ENCODE measurements around the gene SYT6.

The SYT6 gene, protein sequence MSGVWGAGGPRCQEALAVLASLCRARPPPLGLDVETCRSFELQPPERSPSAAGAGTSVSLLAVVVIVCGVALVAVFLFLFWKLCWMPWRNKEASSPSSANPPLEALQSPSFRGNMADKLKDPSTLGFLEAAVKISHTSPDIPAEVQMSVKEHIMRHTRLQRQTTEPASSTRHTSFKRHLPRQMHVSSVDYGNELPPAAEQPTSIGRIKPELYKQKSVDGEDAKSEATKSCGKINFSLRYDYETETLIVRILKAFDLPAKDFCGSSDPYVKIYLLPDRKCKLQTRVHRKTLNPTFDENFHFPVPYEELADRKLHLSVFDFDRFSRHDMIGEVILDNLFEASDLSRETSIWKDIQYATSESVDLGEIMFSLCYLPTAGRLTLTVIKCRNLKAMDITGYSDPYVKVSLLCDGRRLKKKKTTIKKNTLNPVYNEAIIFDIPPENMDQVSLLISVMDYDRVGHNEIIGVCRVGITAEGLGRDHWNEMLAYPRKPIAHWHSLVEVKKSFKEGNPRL

DNA sequence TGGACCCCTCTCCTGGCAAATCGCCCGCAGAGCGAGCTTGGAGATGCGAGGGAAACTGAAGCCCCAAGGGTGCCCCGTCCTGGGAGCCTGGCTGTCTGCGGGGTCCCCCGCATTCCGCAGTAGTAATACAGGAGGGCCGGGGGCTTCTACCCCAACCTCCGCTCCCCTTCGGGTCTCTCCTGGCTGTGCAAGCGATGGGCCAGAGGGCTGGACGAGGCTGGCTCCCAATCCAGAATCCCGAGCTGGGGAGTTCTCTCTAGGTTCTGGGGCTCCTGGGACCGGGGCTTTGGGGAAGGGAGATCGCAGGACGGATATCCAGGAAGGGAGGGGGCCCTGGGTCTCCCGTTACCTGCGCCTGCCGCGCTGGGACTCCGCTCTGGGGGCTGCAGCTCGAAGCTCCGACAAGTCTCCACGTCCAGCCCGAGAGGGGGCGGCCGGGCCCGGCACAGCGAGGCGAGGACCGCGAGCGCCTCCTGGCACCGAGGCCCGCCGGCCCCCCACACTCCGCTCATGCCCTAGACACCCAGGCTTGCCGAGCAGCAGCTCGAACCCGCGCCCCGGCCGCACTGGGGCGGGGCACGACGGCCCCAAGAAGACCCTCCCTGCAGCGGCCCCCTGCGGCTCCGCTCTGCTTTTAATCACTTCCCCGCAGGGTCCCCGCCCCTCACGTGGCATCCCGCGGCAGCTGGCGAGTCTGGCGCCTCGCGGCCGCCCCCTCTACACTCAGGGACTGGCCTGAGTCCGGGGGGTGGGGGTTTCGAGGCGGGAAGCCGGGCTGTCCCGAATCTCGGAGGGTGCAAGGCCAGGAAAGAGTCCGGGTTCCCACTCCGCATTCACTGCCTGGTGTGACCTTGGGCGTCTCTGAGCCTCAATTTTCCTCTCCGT lies at the start of gene SYT6:
Gene SYT6, minus strand, starts transcription at position 609 of the 885 bp plus-strand sequence. Its CDS starts 97 bp downstream, at position 512.
- no peak for DNase-seq

DNA sequence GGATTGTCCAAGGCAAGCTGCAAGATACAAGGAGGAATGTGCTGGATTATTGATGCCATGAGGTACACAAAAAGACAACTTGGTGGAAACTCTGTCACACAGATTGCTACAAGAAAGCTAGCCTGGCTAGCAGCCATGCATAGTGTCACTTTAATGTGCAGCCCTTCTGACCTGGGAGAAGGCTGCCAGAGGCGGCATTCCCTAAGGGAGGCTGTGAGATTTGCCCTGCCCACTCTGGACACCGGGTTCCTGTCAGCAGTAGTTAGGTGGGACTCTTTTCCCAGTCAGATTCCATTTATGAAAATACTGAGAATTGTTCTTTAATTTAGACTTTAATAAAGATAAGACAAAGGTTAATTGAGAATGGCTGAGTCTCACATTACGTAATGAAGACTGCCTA lies 47.8 kb upstream of the SYT6 start:
- DNase-seq = no peak

DNA sequence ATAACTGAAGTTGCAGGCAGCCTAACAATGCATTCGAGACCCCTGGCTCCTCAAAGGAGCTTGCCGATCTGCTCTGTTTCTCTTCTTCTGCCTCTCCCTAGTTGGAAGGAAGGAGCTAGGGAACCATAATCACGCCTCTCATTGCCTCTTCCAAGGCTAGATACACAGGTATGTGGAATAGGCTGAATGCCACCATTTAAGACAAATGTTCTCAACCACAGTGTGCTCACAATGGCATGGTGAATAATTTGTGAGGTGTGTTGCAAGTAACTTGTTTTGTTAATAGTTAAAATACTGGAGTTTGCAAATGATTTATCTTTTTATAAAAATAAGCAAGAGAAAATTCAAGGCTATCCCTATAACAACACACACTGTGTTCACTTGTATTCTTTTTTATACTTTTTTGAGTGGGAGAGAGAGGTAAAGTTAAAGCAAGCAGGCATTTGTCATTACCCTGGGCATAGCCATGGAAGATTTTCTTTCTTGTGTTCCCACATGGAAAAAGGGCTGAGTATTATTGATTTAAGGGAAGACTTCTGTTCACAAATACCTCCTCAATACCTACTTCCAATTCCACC lies 45.4 kb upstream of the SYT6 start:
- no peak for DNase-seq

DNA sequence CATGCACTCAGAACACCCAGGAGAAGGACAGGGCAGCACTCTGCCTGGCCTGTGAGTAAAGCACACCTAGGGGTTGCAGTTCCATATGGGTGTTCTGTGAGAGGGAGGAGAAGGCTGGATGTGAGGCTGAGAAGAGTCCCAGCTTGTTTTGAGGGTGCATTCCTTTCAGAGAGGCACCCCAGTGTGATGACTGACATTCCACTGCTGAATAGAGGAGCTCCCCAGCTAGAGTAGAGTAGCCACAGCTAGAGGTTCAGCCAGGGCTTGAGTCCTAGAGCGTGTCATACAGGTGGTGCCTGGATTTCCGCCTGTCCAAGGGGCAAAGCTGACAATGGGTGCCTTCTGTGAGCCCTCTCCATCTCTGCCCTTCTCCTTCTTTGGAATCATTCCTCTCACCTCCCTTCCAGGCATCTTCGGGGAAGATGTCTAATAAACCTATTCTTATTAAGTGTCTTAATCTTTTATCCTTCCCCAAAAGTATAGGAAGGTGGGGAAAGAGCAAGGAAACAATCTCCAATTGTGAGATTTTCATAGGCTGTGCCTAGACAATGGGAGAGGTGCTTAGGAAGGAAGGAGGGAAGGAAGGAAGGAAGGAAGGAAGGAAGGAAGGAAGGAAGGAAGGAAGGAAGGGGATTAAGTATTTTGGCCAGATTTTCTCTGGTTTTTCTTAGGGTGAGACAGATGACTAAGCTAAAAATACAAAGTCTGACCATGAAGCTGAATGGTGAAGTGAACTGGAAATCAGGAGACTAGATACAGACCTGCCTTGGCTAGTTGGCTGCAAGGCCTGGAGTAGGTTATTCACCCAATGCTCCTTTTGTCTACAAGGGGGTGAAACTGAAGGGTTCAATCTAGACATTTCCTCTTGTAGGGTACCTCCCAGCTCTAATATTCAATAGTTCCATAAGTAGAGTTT lies 43.6 kb upstream of the SYT6 start:
- DNase-seq = no peak

DNA sequence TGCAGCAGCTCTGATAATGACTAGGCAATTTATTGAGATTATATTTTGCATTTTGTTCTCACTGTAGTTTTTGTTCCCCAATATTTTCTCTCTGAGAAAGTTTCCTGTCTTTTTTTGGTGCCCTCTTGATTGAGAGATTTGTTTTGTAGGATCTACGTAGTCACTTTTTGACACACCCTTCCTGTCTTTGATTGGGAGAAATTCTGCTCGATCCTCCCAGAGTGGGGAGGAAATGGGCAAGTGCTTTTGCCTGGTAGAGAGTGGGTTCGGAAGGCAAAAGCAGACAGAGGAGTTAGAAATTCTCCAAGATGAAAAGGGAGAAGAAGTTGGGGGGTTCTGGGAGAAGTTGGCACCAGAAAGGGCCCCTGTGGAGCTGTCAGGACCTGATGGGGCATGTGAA lies 42.1 kb upstream of the SYT6 start:
- no peak for DNase-seq

DNA sequence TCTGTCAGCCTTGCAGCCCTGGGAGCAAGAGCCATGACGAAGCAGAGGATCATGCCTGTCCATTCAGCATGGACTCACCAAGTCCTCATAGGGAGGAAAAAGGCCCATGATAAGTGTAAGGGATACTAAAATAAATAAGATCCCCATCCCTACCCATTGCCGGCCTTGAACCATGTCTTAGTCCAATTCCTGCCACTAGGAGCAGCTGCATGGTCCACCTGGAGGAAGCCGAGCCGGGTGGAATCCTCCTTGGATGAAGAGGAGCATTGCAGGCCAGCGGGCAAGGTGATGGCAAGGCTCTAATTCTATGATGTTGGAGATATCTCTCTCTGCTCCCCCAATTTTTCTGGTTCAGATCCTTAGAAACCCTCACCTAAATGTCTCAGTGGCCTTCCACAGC lies 38.7 kb upstream of the SYT6 start:
- DNase-seq = no peak

DNA sequence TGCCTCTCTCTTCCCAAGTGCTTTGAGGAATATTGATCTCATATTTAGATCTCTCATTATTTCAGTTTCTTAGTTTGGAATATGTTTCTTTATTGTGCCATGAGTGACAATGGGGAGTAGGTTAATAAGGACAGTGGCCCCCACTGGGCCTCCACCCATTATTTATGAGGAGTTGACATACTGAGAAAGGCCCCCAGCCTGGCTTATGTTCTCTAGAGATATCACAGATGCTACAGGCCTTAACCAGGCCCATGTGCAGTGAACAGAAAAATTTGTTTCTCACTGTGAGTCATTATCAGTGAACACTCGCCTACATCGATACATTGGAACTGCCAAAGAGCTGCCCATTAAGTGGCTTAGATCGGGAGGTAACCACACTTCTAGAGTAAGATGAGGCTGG lies 35.7 kb upstream of the SYT6 start:
- no peak for DNase-seq

DNA sequence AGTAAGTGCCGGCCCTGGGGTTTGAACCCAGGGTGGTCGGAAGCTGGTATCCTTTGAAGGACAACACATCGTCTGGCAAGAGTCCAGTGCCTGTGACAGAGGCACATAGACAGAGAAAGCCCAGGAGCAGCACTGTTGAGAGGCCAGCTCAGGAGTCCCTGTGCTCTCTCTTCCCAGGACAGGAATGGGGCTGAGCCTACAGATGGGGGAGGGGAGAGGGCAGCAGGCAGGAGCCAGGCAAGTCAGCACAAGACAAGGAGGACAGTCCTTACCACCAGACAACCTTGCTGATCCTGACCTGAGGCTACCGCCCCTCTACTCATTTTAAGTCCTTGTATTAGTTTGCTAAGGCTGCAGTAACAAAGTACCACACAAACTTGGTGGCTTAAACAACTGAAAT lies 27.7 kb upstream of the SYT6 start:
- no peak for DNase-seq

DNA sequence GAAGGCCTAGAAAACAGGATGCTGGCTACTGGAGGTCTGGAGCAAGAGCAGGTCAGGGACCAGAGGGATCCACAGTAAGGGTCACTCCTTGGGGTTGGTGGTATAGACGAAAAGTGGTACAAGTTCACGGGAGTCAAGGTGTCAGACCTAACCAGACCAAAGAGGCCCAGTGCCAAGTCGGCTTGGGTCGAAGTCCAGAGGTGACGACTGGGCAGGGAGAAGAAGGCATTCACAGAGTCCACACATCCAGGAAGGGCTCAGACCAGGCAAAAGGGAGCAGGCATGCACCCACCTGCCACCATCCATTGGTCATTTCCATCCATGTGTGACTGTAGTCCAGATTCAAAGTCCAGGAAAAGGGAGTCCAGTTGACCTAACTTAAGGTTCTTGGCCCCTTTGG lies 27.1 kb upstream of the SYT6 start:
- DNase-seq = no peak

DNA sequence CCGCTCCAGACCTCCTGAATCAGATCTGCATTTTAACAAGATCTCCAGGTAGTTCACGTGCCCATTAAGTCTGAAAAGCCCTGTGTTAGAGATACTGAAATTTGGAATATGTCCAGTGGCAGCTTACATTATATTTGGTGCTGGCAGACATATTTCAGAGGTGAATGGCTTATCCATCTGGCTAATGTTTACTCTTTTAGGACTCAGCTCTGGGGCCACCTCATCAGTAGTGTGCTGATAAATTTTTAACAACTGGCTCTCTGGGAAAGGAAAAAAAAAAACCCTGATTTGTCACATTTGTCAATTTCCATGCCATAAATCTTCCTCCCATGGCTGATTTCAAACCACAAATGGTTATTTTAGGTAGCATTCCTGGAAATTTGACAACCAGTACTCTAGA lies 25.3 kb upstream of the SYT6 start:
- no peak for DNase-seq

DNA sequence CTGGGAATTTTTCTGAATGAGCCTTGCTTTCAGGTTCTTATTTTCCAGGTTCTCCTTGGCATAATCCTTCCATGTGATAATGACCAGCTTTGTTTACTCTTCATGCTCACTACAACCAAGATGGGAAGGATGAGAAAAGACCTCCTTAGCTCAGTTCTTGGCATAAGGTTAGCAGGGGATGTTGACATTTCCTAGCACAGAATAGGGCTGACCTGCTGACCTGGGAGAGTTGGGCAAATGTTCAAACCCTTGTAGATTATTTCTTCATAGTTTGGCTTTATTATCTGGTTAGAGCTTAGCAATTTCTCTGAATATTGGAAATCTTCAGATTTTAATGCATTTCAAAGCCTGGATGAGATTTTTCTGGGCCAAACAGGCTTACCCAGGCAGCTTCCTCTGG lies 23.6 kb upstream of the SYT6 start:
- no peak for DNase-seq

DNA sequence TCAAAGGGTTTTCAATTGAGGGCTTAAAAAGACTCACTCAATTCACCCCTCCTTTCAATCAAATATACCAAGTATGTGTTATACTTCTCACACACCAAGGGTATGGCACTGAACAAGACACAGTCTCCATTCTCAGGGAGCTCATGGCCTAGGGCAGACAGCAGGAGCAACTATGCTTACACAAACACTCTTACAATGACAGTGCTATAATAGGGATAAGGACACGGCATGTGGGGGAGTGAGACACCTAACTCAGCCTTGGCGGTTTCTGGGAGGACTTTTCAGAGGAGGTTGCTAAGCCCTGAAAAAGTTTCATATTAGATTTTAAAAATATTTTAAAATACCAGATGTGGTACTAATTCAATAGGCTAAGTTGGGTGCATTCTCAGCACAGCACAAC lies 22.7 kb upstream of the SYT6 start:
- no peak for DNase-seq

DNA sequence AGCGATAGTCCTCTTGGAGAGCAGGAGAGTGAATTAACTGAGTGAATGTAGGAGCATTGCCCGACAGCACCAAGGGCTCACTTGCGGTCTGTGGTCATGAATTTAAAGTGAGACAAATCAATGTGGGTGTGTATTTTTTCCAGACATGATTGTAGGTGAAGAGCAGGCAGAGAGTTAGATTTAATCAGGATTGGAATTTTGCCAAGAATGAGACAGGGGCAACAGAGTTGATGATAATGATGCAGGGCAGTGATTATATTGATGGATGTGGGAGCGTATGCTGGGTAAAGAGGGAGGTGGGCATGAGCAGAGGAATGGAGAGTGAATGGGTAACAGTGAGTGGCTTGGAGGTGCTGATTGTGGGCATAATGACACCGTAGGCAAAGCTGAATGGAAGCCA lies 20.0 kb upstream of the SYT6 start:
- DNase-seq = no peak

DNA sequence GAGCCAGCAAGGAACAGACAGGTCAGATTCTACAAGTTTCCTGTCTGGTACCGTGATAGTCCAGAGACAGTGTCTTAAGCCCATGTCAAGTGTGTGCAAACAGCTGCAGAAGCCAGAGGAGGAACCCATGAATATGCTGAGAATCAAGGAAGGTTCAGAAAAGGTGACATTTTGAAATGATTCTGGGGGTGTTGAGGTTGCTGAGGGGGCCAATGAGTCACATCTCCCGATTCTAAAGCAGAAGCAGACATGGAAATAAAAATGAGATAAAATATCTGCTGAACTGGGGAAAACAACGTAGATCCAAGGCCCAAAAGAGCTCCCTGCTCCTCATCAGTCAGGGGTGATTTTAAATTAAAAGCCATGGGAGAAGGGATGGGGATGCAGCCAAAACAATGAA lies 15.8 kb upstream of the SYT6 start:
- DNase-seq = no peak

DNA sequence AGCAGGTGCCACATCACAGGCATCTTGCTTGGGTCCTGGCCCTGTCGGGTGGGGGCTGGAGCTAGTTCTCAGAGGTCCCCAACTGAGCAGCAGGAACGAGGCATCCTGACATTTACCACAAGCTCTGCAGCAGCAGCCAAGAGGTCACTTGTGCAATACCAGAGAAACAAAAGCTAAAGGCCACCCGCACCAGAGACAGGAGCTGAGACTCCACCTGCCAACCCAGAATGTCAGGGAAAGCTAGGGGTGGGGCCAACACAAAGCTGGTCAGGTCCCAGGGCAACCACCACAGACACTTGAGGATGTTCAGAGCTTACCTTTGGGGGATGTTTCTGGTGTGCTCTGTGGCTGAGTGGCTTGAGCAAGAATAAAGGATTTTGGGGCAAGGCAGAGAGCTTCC lies 13.6 kb upstream of the SYT6 start:
- no peak for DNase-seq

DNA sequence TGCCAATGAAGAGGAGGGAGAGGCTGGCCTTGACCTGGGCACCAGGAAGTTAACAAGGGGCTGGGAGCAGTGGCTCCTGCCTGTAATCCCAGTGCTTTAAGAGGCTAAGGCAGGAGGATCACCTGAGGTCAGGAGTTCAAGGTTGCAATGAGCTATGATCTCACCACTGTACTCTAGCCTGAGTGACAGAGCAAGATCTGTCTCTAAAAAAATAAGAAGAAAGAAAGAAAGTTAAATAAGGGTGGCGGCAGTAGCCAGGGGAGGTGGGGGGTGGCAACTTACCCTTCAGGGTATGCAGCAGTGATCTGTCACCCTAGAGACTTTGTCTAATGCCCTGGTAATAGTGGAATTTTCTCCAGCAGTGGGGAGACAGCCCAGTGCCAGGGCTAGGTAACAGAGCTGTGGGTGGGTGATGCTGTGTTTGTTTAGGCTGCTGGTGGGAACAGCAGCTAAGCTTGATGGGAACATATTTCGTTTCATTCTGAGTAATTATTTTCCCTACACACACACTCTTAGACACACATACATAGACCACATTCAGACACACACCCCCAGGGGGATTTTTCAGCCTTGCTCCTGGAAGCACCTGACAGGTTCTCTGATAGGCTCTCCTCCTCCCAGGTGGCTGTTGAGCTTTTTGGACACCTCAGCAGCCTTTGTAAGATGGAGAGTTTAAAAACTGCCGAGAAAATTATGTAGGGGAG lies 11.3 kb upstream of the SYT6 start:
- no peak for DNase-seq

DNA sequence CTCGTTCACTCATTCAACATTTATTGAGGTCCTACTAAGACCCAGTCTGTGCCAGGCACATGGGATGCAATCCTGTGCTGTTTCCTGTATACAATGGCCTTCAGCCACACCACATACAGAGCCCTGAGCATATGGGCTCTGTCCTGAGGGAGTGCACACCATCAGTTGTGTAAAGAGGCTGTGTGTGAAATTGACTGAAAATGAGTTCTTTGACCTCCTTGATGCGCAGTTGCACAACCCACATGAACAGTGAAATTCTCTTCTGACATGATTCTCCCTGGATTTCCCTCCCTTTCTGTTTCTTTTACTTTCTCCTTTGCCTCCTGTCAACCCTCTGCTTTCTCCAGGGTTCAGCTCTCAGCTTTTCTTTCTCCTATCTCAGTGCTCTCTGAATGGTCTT lies 6.3 kb upstream of the SYT6 start:
- no peak for DNase-seq

DNA sequence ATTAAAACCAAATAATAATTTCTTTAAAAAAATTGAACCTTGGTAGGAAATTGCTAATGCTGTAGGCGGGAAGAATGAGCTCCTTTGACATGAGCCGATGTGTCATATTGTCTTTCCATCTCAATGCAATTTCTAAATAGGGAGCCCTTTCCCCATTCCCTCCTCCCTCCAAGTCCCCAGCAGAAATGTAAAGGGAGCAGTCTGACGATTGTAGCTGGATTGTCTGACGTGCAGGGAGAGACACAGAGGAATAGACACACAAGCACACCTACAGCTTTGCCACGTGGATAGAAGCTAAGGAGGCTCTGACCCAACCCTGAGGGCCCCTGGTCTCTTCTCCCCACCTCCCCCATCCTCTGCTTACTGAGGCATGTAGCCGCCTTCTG lies 3.6 kb upstream of the SYT6 start:
- no peak for DNase-seq

DNA sequence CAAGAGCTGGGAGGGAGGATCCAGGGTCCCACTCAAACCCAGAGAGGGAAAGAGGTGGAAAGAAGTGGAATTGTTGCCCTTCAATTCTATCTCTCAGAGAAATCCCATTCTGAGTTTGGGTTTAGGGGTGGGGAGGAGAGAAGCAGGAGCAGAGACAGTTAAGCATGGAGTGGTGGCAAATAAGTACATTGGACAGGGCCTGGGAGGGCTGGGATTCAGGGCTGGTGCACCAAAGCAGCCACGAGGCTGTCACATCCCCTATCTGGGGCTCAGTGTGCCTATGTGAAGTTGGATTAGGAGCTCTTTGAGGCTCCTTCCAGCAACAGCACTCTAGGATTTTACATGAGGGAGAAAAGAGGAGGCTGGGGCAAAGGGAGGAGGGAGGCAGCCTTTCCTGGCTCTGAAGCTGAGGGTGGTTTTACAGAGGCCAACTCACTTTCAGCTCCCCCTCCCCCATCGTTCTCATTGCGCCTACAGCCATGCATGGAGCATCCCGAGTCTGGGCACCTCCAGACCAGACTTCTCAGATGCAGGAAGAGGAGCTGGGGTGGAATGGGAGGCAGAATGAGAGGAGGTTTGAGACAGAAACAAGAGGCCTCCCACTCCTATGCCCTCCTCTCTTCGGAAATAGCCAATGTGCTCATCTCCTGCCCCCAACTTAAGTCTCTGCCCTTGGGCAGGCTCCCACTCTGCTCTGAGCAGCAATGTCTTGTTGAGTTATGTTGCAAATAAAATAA lies 3.0 kb upstream of the SYT6 start:
- no peak for DNase-seq

DNA sequence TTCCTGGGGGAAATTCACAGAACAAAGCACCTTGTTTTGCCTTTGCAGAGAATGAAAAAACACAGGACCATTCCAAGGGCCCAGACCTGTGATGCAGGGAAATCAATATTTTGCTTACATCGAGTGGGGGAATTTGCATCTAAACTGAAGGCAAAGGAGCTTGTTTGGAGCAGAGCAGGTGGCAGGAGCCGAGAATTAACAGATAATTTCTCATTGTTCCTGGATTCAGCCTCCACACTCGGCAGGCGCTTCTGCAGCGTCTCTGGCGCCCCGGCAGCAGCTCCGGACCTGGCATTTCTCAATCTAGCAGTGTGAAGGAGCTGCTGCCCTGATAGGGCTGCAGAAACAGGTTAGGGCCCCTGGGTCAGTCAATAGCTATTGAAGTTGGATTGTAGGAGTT lies 2.0 kb upstream of the SYT6 start:
- no peak for DNase-seq

DNA sequence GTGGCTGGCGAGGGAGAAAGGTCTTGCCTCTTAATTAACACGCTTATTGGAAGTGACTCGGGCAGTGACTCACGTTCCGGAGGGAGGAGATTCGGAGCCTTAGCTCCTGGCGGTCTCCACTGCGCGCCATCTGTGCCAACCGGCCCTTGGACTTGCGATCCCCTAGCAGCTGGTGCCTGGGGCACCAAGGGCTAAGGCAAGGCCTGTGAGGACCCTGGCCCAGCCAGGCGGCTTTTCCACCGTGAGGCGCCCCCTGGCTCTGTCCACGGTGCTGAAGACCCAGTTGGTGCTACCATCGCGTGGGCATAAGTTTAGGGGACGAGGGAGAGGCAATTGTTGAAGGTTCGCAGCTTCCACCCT lies 1.3 kb upstream of the SYT6 start:
- no peak for DNase-seq

All from activated effector memory CD4-positive, alpha-beta T cell treated with Interleukin-2 at 50 U/mL for 16 hours (primary cell).